ENCODE data around the gene DSCAML1. TPM values are rescaled to one million over a fixed set of nuclear protein-coding genes. Genes with fewer than 3 reads are reported as not detected.

Gene DSCAML1
- total and polyA plus RNA-seq, 7 donors, result 0.04 to 0.52 (median 0.06) TPM

- intact Hi-C loops (cut with DNase I), result loop anchor here in 1 of 2 donors (2.0 to 5.0 kb wide), 3 partner anchors 391 to 625 kb away; no protein-coding TSS in a partner anchor
These were observed 371.2 kb downstream of the DSCAML1 start for GRCh38 chr11:117425679-117426296.

GRCh38 chr11:117424781-117425180, 372.2 kb downstream of the DSCAML1 start:
- no peaks in the 10 kb centered on the region for H3K4me1 ChIP-seq
- DNase-seq, result no peak
- no peak overlapping the region for H3K27ac ChIP-seq
- intact Hi-C loops (cut with DNase I), result loop anchor here in 1 of 2 donors (5.0 kb wide), 1 partner anchor 523 kb away; no protein-coding TSS in a partner anchor
- H3K9me3 ChIP-seq, result no peaks in the 10 kb centered on the region
- H3K36me3 ChIP-seq (ENCODE audit: insufficient read depth in 1 of 2, low read depth in 1 of 2), result no peaks in the 10 kb centered on the region
- H3K4me3 ChIP-seq, result no peak overlapping the region
- WGBS, 3 donors, result 58 to 68% (median 65%) methylated on average over 4 of the region's 4 CpGs
- ATAC-seq, result no peak
- peaks cover 0 to 4% (median 2%) of the 10 kb centered on the region in 3 donors for H3K27me3 ChIP-seq (ENCODE audit: insufficient read depth in 3 of 3, low read length in 2 of 3)
- TF ChIP-seq CTCF (IDR thresholded peaks at IDR 0.05), result no peak

More at GRCh38 chr11:117425679-117426296, 371.2 kb downstream of the DSCAML1 start:
- Histone ChIP-seq H3K4me1 (no peaks in the 10 kb centered on the region), H3K4me3 (no peak overlapping the region), H3K36me3 (ENCODE audit: insufficient read depth in 1 of 2, low read depth in 1 of 2) (no peaks in the 10 kb centered on the region), H3K9me3 (no peaks in the 10 kb centered on the region), H3K27ac (no peak overlapping the region), H3K27me3 (ENCODE audit: insufficient read depth in 3 of 3, low read length in 2 of 3) (peaks cover 0 to 4% (median 2%) of the 10 kb centered on the region in 3 donors)
- no peak for ATAC-seq
- no peak for TF ChIP-seq CTCF (IDR thresholded peaks at IDR 0.05)
- WGBS, 3 donors, result 49 to 56% (median 56%) methylated on average over 13 of the region's 13 CpGs
- no peak for DNase-seq

- Histone ChIP-seq H3K4me1 (no peaks in the 10 kb centered on the region), H3K9me3 (no peaks in the 10 kb centered on the region), H3K27me3 (ENCODE audit: insufficient read depth in 3 of 3, low read length in 2 of 3) (peaks cover 0 to 4% (median 2%) of the 10 kb centered on the region in 3 donors), H3K27ac (no peak overlapping the region), H3K4me3 (no peak overlapping the region), H3K36me3 (ENCODE audit: insufficient read depth in 1 of 2, low read depth in 1 of 2) (no peaks in the 10 kb centered on the region)
- TF ChIP-seq CTCF (IDR thresholded peaks at IDR 0.05), result no peak
- intact Hi-C loops (cut with DNase I), result no loop called here
- no peak for ATAC-seq
- DNase-seq, result no peak
- WGBS, 3 donors, result 85 to 92% (median 85%) methylated on average over 14 of the region's 14 CpGs
These were observed 373.9 kb downstream of the DSCAML1 start for GRCh38 chr11:117423046-117423575.

GRCh38 chr11:117421476-117421875, 375.5 kb downstream of the DSCAML1 start:
- intact Hi-C loops (cut with DNase I), result no loop called here
- no peak for ATAC-seq
- Histone ChIP-seq H3K27ac (no peak overlapping the region), H3K4me1 (no peaks in the 10 kb centered on the region), H3K4me3 (no peak overlapping the region), H3K9me3 (no peaks in the 10 kb centered on the region), H3K36me3 (ENCODE audit: insufficient read depth in 1 of 2, low read depth in 1 of 2) (no peaks in the 10 kb centered on the region), H3K27me3 (ENCODE audit: insufficient read depth in 3 of 3, low read length in 2 of 3) (peaks cover 0 to 2% (median 0%) of the 10 kb centered on the region in 3 donors)
- 79 to 85% (median 82%) methylated on average over 7 of the region's 7 CpGs for WGBS, 3 donors
- no peak for DNase-seq
- no peak for TF ChIP-seq CTCF (IDR thresholded peaks at IDR 0.05)

Data from psoas muscle (tissue), 8 donors.